Gastrocnemius medialis (tissue), 4 donors: Measurements from ENCODE around the gene KDM4B.

ENCODE experiments used
- POLR2A ChIP-seq, 2 donors: fragments of 450-650 bp; IDR thresholded peaks; one replicate each; pipeline ENCODE4 v1.6.1; 2017; ENCODE audit warnings: antibody characterized with exemption in 2 of 2, mild to moderate bottlenecking in 2 of 2, moderate library complexity in 2 of 2
- TF ChIP-seq, protein P1 (sequence below), 5 experiments: fragments of 450-650 bp in 3 of 5; fragments of 200-600 bp in 2 of 5; sonication (generic) in 2 of 5; IDR thresholded peaks in 4 of 5; conservative IDR thresholded peaks in 1 of 5; 1 replicate in 4 of 5; 2 replicates in 1 of 5; pipeline ENCODE4 v1.5.1; 2016 to 2019; ENCODE audit warnings: antibody characterized with exemption in 5 of 5, mild to moderate bottlenecking in 3 of 5, moderate library complexity in 3 of 5

DNA sequence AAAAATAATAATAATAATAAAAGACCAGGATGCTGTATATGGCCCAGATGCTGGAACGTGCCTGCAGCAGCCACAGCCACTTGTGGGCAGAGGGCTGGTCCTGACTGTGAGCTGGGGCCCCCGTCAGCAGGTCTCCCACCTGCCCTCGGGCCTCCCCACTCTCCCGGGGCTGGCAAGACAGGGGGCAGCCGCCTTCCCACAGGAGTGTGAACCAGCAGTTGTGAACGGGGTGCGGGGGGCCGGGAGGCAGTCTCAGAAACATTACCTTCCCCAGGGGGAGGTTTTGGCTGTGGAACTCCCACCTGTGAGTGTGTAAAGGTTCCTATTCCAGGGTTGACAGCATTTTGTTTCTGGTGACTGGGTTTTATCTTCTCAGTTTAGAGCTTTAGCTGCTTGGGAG, 151.4 kb downstream of the KDM4B start:
- TF ChIP-seq, protein P1, sequence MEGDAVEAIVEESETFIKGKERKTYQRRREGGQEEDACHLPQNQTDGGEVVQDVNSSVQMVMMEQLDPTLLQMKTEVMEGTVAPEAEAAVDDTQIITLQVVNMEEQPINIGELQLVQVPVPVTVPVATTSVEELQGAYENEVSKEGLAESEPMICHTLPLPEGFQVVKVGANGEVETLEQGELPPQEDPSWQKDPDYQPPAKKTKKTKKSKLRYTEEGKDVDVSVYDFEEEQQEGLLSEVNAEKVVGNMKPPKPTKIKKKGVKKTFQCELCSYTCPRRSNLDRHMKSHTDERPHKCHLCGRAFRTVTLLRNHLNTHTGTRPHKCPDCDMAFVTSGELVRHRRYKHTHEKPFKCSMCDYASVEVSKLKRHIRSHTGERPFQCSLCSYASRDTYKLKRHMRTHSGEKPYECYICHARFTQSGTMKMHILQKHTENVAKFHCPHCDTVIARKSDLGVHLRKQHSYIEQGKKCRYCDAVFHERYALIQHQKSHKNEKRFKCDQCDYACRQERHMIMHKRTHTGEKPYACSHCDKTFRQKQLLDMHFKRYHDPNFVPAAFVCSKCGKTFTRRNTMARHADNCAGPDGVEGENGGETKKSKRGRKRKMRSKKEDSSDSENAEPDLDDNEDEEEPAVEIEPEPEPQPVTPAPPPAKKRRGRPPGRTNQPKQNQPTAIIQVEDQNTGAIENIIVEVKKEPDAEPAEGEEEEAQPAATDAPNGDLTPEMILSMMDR (IDR thresholded peaks at IDR 0.05 in 4 of 5, conservative IDR thresholded peaks at IDR 0.05 in 1 of 5), result no peak
- no peak for TF ChIP-seq POLR2A (IDR thresholded peaks at IDR 0.05)
